HG03439 (cell line): ENCODE results near the gene LIMS1.
A peak's percentile ranks its signal among the peaks of the same experiment; 100 is the strongest.
"Not testable (repeated sequence)": the region's sequence is repeated elsewhere in the genome, so short reads cannot be mapped to it uniquely, and the experiment has no call there.

ENCODE experiments used
- ATAC-seq: cut with Tn5 transposase; IDR thresholded peaks from one replicate; pipeline ENCODE4 v1.9.1; 2021; ENCODE audit warnings: mild to moderate bottlenecking, moderate library complexity; ENCODE audit not compliant: unreplicated experiment

The LIMS1 gene

DNA sequence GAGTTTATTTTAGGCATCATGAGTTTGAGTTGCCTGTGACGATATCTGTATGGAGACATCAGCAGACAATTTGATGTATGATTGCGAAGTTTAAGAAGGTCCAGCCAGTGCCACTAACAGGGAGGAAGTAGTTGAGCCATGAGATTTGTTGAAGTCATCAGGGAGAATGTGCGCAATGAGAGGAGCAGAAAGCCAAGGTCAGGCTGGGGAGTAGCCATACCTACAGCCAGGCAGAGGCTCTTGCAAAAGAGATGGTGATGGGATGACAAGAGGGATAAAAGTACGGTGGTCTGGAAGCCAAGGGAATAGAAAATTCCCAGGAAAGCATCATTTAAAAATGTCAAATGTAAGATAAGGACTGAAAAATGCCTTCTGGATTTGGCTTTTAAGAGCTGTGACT, 51.2 kb downstream of the LIMS1 start:
- ATAC-seq = no peak

GRCh38 chr2:108586116-108586515, 51.8 kb downstream of the LIMS1 start:
- no peak for ATAC-seq

DNA sequence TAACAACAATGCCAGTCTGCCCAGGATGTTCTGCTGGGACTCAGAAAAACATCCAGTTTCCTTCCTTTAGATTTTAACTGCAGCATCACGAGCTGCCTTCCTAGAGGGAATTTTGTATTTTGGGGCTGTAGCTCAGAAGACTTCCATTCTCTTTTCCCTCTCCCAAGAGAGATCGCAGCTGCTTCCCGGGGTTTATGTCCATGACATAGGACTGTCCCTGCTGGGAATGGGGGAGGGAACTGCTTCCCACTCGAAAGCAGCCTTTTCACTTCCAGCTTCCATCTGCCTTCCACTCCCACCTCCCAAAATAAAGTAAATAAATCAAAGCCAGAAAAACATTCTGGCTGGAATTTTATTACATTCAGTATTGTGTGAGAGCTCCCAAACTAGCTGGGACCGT, 52.4 kb downstream of the LIMS1 start:
- ATAC-seq = no peak

- no peak for ATAC-seq
These were observed 53.4 kb downstream of the LIMS1 start for GRCh38 chr2:108587621-108588020.

DNA sequence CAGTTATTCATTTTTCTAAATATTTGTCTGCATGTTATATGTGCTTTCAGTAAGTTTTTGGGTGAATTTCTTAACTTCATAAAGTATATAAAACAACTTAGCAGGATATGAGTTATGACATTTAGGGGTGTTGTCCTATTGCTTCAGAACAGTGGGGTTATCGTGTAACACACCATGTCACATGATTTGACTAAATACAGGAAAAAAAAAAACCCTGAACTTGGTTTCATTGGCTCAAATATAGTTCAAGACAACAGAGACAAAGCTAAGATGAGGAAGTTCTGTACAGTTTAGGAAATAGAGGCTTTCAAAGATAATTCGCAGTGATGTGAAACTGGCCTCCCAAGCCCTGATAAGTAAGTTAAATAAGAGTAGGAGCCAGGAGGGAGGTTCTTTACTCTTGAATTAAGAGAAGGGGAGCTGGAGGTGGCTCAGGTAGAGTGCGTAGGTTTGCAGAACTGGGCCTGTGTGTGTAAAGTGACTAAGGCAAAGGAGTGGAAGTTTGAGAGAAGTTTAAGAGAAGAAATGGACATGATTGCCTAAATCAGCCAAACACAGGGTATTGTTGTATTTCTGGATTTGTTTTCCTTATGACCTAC, 53.9 kb downstream of the LIMS1 start:
- ATAC-seq = no peak

DNA sequence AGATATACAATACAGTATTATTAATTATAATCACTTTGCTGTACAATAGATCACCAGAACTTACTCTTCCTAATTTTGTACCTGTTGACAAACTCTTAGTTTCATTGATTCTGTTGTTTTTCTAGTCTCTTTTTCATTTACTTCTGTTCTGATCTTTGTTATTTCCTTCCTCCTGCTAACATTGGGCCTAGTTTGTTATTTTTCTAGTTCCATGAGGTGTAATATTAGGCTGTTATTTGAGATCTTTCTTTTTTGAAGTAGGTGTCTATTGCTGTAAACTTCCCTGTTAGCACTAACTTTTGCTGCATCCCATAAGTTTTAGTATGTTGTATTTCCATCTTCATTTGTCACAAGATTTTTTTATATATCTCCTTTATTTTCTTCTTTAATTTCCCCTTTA, 55.1 kb downstream of the LIMS1 start:
- no peak for ATAC-seq

DNA sequence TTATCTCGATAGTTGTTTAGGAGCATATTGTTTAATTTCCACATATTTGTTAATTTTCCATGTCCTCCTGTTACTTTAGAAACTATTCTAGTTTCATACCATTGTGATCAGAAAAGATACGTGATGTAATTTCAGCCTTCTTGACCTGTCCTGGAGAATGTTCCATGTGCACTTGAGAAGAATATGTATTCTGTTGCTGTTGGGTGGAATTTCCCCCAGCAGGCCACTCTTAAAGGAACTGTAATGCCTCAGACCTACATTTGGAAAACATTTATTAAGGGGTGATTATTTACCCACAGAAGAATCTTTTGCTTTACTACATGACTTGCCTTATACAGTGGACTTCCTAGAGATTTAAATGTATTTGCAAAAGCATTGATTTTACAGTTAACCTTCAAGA, 55.5 kb downstream of the LIMS1 start:
- ATAC-seq = no peak

DNA sequence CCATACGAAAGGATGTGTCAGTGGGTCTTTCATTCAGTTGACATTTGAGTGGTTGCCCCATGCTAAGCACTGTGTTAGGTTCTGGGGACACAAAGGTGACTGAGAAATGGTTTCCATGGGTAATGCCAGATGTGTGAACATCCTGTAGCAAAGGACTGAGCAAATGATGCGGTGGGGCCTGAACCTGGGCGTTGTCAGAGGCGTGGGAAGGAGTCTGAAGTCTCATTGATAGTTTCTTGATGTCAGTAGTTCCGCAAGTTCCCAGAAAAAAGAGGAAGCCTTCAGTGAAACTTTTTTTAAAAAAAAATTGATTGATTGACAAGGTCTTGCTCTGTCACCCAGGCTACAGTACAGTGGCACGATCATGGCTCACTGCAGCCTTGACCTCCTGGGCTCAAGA, 56.9 kb downstream of the LIMS1 start:
- peak; percentile 35 for ATAC-seq

- no peak for ATAC-seq
These were observed 59.4 kb downstream of the LIMS1 start for GRCh38 chr2:108593547-108594098.

DNA sequence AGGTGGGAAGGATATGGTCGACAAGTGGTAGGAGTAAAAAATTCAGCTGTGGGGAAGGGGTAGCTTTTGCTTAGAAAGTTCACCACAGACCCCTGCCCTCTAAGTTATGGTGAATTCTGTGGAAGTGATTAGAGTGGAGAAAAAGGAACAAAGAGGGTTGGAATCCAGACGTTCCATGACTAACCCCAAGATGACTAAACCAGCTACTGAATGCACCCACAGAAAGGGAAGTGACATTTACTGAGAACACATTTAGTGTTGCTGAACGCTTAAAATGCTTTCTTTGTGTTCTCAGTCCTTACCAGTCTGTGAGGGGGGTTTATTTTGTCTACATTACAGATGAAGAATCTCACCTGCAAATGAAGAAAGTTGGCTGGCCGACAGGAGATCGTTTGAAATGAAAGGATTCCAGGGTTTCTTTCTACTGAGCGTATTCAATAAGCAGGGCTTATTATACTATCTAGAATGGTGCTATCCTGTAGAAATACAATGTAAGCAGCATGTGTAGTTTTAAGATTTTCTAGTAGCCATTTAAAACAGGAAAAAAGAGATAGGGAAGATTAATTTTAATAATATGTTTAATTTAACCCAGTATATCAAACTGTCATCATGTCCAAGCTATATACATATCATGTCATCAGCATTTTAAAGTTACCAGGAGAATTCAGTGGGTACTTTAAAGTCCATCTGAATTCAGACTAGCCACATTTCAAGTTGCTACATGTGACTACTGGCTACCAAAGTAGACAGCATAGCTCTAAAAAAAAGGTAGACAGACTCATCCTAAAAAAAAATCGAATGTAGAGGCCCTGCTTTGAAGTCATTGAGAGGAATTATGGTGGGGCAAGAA, 60.1 kb downstream of the LIMS1 start:
- peak; percentile 88 for ATAC-seq

GRCh38 chr2:108594982-108595464, 60.8 kb downstream of the LIMS1 start:
- ATAC-seq = peak; percentile 59

GRCh38 chr2:108595771-108596170, 61.5 kb downstream of the LIMS1 start:
- ATAC-seq = not testable (repeated sequence)

- ATAC-seq = not testable (repeated sequence)
These were observed 63.0 kb downstream of the LIMS1 start for GRCh38 chr2:108597105-108597744.

- not testable (repeated sequence) for ATAC-seq
These were observed 66.9 kb downstream of the LIMS1 start for GRCh38 chr2:108601199-108601598.

GRCh38 chr2:108602422-108602821, 68.2 kb downstream of the LIMS1 start:
- no peak for ATAC-seq

DNA sequence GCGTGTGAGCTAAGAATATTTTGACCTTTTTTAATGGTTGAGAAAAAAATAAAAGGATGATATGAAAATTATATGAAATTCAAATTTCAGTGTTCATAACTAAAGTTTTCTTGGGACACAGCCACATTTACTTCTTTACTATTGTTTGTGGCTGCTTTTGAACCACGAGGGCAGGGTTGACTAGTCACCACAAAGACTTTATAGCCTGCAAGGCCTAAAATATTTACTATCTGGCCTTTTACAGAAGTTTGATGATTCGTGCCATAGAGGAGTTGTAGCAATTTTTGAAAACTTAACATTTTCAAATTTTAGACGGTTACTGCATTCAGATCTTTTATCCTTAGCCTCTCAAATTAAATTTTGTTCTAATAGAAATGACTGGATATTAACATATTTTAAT, 69.9 kb downstream of the LIMS1 start:
- ATAC-seq = no peak

DNA sequence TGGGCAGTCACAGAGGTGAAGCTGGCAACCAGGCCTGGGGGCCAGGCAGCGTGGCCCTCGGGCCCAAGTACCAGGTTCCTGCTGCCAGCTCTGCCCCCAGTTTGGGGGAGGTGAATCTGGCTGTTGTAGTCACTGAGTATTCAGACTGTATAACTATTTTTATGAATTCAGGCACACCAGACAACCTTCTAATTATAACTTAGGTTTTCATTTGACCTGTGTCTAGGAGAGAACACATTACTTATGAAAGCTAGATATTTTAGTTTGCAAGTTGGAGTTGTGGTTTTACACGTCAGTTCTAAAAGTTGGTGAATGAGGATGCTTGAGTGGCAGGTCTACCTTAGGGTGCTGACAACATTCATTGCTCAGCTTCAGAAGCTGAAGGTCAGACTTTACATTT, 71.7 kb downstream of the LIMS1 start:
- ATAC-seq = no peak

- ATAC-seq = no peak
These were observed 73.5 kb downstream of the LIMS1 start for GRCh38 chr2:108607706-108608301.

DNA sequence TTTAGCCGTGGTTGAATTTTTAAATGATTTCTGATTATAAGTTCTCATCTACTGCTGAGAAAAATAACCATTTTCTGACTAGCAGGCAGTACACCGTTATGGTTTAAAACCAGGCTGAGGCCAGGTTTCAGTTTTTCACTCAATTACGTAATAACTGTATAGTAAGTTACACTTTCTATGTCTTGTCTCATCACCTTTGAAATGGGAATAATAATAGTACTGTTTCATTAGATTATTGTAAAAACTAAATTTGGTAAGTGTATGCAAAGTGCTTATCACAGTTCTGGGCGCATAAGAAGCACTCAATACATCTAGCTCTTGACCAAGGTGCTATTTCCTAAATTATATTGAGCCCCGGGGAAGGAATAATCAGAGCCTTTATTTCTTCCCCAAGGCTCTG, 76.8 kb downstream of the LIMS1 start:
- ATAC-seq = no peak

GRCh38 chr2:108612153-108612513, 77.9 kb downstream of the LIMS1 start:
- peak; percentile 77 for ATAC-seq

GRCh38 chr2:108612514-108613183, 78.4 kb downstream of the LIMS1 start:
- ATAC-seq = peak; percentile 80
